SK-N-MC (cell line): ENCODE results near the gene SELENON.

Source experiments
- EZH2 ChIP-seq: fragments of 200-600 bp; sonication (generic); IDR thresholded peaks from one replicate; pipeline ENCODE4 v1.6.1; 2017; ENCODE audit warnings: antibody characterized with exemption
- POLR2AphosphoS5 ChIP-seq: IDR thresholded peaks from 2 replicates; pipeline ENCODE4 v1.6.1; 2012; ENCODE audit warnings: mild to moderate bottlenecking, low read depth, low read length, borderline replicate concordance

- TF ChIP-seq EZH2 = no peak
- no peak for TF ChIP-seq POLR2AphosphoS5
Observed at GRCh38 chr1:25826571-25826970, 26.6 kb downstream of the SELENON start.
